ENCODE results near the gene QRICH1.

Gene QRICH1

DNA sequence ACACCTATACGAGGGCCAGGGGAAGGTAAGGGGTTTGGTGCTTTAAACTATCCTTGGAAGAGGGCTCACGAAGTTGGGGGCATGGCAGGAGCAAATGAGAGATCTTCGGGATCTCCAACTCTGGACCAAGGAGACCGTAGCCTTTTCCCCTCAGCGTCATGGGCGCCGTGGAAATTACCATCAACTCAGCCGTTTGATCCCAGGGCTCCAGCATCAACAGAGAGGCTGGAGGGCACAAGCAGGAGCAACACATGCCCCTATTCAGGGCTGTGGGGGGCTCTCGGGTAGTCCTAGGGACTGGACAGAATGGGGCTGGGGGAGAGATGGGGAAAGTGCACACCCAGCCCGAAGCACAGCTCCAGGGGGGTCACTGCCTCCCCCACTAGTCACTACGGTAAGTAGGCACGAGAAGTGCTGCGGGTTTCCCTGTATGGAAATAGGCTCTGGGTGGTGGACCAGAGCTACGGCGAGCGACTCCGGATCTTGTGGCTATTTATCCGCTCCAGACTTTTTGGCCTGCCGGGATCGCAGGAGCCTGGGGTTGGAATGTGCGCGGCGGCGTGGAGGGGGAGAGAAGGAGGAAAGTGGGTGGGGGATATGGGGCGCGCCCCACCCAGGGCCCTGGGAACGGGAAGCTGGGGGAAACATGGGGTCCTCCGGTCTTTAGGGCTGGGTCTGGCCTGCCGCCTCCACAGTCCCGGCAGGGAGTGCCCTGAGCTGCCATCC lies 39.5 kb upstream of the QRICH1 start:
- no peak overlapping the region for H3K4me3 ChIP-seq (replicated peaks; ENCODE audit: low read depth, low read length)
- TF ChIP-seq, protein P1, sequence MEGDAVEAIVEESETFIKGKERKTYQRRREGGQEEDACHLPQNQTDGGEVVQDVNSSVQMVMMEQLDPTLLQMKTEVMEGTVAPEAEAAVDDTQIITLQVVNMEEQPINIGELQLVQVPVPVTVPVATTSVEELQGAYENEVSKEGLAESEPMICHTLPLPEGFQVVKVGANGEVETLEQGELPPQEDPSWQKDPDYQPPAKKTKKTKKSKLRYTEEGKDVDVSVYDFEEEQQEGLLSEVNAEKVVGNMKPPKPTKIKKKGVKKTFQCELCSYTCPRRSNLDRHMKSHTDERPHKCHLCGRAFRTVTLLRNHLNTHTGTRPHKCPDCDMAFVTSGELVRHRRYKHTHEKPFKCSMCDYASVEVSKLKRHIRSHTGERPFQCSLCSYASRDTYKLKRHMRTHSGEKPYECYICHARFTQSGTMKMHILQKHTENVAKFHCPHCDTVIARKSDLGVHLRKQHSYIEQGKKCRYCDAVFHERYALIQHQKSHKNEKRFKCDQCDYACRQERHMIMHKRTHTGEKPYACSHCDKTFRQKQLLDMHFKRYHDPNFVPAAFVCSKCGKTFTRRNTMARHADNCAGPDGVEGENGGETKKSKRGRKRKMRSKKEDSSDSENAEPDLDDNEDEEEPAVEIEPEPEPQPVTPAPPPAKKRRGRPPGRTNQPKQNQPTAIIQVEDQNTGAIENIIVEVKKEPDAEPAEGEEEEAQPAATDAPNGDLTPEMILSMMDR (IDR thresholded peaks at IDR 0.05; ENCODE audit: insufficient read depth, low read length, poor library complexity, severe bottlenecking) = no peak
- no peak for DNase-seq (ENCODE audit: extremely low read depth, insufficient read length)

DNA sequence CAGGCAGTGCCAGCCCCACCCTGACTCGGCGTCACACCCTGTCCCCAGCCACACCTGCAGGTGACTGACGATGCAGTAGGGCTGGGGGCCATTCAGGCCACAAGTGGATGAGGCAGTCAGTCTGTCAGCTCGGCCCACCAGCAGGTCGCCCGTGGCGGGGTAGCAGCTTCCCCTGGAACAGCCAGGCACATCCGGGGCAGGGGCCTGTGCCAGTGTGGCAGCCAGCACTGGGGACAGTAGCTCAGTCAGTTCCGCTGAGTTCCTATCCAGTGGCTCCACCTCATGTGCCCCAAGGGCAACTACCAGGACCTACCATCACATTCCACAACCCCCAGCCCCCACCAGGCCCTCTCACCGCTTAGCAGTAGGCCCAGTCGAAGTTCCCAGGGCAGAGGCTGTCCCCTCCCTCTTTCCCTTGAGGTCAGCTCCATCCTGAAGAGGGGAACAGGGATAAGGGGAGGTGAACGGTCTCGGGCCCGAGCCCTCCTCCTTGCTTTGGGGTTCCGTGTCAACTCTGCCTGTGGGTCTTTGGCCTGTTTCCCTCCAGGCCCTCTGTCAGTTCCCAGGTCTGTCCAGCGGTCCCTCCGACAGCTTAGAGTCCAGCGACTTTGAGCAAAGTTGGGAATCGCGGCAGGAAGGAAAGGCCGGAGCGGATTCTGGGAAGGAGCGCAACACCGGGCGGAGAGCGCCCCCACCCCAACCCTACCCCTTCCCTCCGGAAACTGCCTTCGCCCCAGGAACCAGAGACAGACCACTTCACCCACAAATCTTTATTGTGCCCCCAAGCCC lies 38.8 kb upstream of the QRICH1 start, which contains the start of gene LAMB2:
Gene LAMB2 (minus strand): TSS at position 614 of the 789 bp plus-strand sequence. CDS start 183 bp downstream, at position 431.
- DNase-seq (ENCODE audit: extremely low read depth, insufficient read length) = no peak

More for the DNA sequence above, 39.5 kb upstream of the QRICH1 start:
- H3K36me3 ChIP-seq (ENCODE audit: control insufficient read depth, insufficient read depth, low read length) = no peaks in the 10 kb centered on the region
- no peaks in the 10 kb centered on the region for H3K27me3 ChIP-seq (replicated peaks; ENCODE audit: control insufficient read depth, insufficient read depth, low read length)

DNA sequence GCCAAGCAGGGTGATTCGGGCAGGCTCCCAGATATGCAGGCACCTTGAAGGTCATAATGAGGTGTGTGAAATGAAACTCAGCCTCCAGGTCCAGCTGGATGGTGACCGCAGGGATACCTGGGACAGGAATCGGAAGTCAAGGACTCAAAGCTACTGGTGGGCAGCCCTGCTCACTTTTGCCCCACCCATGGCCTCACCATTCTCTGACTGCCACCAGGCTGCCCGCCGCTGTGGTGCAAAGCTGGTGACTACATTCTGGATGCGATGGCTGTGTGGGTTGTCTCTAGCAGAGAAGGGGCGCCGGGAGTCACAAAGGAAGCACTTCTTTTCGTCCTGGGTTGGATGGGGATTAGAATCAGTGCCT lies 38.2 kb upstream of the QRICH1 start:
- H3K27me3 ChIP-seq (replicated peaks; ENCODE audit: control insufficient read depth, insufficient read depth, low read length) = no peaks in the 10 kb centered on the region
- TF ChIP-seq, protein P1 (IDR thresholded peaks at IDR 0.05; ENCODE audit: insufficient read depth, low read length, poor library complexity, severe bottlenecking) = no peak
- H3K4me3 ChIP-seq (replicated peaks; ENCODE audit: low read depth, low read length) = no peak overlapping the region
- no peaks in the 10 kb centered on the region for H3K36me3 ChIP-seq (ENCODE audit: control insufficient read depth, insufficient read depth, low read length)
- no peak for DNase-seq (ENCODE audit: extremely low read depth, insufficient read length)

More for the DNA sequence above, 38.8 kb upstream of the QRICH1 start, which contains the start of gene LAMB2:
- TF ChIP-seq, protein P1 (IDR thresholded peaks at IDR 0.05; ENCODE audit: insufficient read depth, low read length, poor library complexity, severe bottlenecking) = no peak
- Histone ChIP-seq H3K36me3 (ENCODE audit: control insufficient read depth, insufficient read depth, low read length) (no peaks in the 10 kb centered on the region), H3K27me3 (replicated peaks; ENCODE audit: control insufficient read depth, insufficient read depth, low read length) (no peaks in the 10 kb centered on the region), H3K4me3 (replicated peaks; ENCODE audit: low read depth, low read length) (no peak within 1 kb of the TSS)

DNA sequence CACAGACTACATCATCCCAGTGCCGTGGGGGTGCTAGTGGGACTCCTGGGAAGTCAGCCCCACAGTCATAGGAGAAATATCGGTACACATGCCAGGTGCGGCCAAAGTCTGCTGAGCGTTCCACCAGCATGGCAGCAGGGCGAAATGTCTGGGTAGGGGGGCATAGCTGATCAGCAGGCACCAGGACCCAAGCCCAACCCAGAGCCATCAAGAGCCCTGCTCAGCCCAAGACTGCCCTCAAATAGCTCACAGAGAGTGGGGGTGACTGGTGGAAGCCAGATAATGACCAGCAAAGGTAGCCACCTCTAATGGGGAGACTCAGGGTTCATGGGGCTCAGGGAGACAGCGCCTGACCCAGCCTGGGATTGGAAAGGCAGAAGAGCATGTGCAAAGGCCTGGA lies 37.7 kb upstream of the QRICH1 start:
- no peak for DNase-seq (ENCODE audit: extremely low read depth, insufficient read length)
- Histone ChIP-seq H3K27me3 (replicated peaks; ENCODE audit: control insufficient read depth, insufficient read depth, low read length) (no peaks in the 10 kb centered on the region), H3K36me3 (ENCODE audit: control insufficient read depth, insufficient read depth, low read length) (no peaks in the 10 kb centered on the region), H3K4me3 (replicated peaks; ENCODE audit: low read depth, low read length) (no peak overlapping the region)
- TF ChIP-seq, protein P1 (IDR thresholded peaks at IDR 0.05; ENCODE audit: insufficient read depth, low read length, poor library complexity, severe bottlenecking) = no peak

DNA sequence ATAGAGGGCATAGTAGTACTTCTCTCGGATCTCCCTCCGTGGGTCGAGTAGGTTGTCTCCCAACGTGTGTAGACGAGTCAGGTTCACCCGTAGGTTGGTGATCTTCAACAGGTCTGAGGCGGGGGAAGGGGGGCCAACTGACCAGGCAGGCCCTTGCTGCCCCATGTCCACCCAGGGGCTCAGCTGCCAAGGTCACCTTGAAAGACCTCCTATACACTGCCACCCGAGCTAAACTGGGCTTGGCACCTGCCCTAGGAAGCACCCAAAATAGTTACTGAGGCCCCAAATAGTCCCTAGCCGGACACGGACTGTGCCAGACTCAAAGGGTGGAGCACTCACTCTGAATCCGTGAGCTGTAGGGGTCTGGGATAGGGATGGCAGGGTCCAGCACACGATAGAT lies 37.2 kb upstream of the QRICH1 start:
- no peaks in the 10 kb centered on the region for H3K36me3 ChIP-seq (ENCODE audit: control insufficient read depth, insufficient read depth, low read length)
- TF ChIP-seq, protein P1 (IDR thresholded peaks at IDR 0.05; ENCODE audit: insufficient read depth, low read length, poor library complexity, severe bottlenecking) = no peak
- no peak for DNase-seq (ENCODE audit: extremely low read depth, insufficient read length)
- H3K4me3 ChIP-seq (replicated peaks; ENCODE audit: low read depth, low read length) = no peak overlapping the region
- H3K27me3 ChIP-seq (replicated peaks; ENCODE audit: control insufficient read depth, insufficient read depth, low read length) = no peaks in the 10 kb centered on the region

Measured in GM06990 (cell line).